ENCODE measurements around the gene SLC16A11. TPM values are rescaled to one million over a fixed set of nuclear protein-coding genes. Genes with fewer than 3 reads are reported as not detected.

SLC16A11 gene
- total and polyA plus RNA-seq, 10 of the 15 experiments (the other 5 are each of a cell fraction or from before 2014, with no cell fraction given), result 0.11 to 2.7 (median 0.84) TPM

- TF ChIP-seq, protein P1, sequence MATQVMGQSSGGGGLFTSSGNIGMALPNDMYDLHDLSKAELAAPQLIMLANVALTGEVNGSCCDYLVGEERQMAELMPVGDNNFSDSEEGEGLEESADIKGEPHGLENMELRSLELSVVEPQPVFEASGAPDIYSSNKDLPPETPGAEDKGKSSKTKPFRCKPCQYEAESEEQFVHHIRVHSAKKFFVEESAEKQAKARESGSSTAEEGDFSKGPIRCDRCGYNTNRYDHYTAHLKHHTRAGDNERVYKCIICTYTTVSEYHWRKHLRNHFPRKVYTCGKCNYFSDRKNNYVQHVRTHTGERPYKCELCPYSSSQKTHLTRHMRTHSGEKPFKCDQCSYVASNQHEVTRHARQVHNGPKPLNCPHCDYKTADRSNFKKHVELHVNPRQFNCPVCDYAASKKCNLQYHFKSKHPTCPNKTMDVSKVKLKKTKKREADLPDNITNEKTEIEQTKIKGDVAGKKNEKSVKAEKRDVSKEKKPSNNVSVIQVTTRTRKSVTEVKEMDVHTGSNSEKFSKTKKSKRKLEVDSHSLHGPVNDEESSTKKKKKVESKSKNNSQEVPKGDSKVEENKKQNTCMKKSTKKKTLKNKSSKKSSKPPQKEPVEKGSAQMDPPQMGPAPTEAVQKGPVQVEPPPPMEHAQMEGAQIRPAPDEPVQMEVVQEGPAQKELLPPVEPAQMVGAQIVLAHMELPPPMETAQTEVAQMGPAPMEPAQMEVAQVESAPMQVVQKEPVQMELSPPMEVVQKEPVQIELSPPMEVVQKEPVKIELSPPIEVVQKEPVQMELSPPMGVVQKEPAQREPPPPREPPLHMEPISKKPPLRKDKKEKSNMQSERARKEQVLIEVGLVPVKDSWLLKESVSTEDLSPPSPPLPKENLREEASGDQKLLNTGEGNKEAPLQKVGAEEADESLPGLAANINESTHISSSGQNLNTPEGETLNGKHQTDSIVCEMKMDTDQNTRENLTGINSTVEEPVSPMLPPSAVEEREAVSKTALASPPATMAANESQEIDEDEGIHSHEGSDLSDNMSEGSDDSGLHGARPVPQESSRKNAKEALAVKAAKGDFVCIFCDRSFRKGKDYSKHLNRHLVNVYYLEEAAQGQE (IDR thresholded peaks at IDR 0.05; ENCODE audit: low read depth, low read length), result no peak
- TF ChIP-seq HDGF (IDR thresholded peaks at IDR 0.05) (peak; percentile 70), EGR1 (IDR thresholded peaks at IDR 0.05; ENCODE audit: borderline replicate concordance in 1 of 2, low read depth in 2 of 2, low read length in 2 of 2) (no peak), ZNF207 (IDR thresholded peaks at IDR 0.05; ENCODE audit: borderline replicate concordance) (0 out of 2 replicates have a peak, but pooled peaks have one; percentile 40), RAD21 (IDR thresholded peaks at IDR 0.05; ENCODE audit: insufficient read depth, low read depth, low read length) (peak; percentile 89), ZNF217 (IDR thresholded peaks at IDR 0.05) (no peak), POLR2A (IDR thresholded peaks at IDR 0.05; ENCODE audit: low read depth, low read length) (no peak), RUNX3 (IDR thresholded peaks at IDR 0.05; ENCODE audit: low read length) (peak; percentile 64)
- TF ChIP-seq, protein P2, sequence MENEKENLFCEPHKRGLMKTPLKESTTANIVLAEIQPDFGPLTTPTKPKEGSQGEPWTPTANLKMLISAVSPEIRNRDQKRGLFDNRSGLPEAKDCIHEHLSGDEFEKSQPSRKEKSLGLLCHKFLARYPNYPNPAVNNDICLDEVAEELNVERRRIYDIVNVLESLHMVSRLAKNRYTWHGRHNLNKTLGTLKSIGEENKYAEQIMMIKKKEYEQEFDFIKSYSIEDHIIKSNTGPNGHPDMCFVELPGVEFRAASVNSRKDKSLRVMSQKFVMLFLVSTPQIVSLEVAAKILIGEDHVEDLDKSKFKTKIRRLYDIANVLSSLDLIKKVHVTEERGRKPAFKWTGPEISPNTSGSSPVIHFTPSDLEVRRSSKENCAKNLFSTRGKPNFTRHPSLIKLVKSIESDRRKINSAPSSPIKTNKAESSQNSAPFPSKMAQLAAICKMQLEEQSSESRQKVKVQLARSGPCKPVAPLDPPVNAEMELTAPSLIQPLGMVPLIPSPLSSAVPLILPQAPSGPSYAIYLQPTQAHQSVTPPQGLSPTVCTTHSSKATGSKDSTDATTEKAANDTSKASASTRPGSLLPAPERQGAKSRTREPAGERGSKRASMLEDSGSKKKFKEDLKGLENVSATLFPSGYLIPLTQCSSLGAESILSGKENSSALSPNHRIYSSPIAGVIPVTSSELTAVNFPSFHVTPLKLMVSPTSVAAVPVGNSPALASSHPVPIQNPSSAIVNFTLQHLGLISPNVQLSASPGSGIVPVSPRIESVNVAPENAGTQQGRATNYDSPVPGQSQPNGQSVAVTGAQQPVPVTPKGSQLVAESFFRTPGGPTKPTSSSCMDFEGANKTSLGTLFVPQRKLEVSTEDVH (IDR thresholded peaks at IDR 0.05; ENCODE audit: low read depth, partially characterized antibody), result no peak
- TF ChIP-seq, protein P3, sequence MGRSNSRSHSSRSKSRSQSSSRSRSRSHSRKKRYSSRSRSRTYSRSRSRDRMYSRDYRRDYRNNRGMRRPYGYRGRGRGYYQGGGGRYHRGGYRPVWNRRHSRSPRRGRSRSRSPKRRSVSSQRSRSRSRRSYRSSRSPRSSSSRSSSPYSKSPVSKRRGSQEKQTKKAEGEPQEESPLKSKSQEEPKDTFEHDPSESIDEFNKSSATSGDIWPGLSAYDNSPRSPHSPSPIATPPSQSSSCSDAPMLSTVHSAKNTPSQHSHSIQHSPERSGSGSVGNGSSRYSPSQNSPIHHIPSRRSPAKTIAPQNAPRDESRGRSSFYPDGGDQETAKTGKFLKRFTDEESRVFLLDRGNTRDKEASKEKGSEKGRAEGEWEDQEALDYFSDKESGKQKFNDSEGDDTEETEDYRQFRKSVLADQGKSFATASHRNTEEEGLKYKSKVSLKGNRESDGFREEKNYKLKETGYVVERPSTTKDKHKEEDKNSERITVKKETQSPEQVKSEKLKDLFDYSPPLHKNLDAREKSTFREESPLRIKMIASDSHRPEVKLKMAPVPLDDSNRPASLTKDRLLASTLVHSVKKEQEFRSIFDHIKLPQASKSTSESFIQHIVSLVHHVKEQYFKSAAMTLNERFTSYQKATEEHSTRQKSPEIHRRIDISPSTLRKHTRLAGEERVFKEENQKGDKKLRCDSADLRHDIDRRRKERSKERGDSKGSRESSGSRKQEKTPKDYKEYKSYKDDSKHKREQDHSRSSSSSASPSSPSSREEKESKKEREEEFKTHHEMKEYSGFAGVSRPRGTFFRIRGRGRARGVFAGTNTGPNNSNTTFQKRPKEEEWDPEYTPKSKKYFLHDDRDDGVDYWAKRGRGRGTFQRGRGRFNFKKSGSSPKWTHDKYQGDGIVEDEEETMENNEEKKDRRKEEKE (IDR thresholded peaks at IDR 0.05), result no peak
Observed at GRCh38 chr17:7004398-7005253, 39.3 kb downstream of the SLC16A11 start (continued).

Measured in GM12878 (cell line).